Measurements from ENCODE around the gene SPATA9. TPM values are rescaled to one million over a fixed set of nuclear protein-coding genes. Genes with fewer than 3 reads are reported as not detected.
A peak's percentile ranks its signal among the peaks of the same experiment; 100 is the strongest.

SPATA9 gene
- total and polyA plus RNA-seq, 2 of the 13 experiments (the other 11 are each of a cell fraction or from before 2014, with no cell fraction given): not detected

- no peak for TF ChIP-seq ZNF275 (CRISPR knock-in tag; IDR thresholded peaks at IDR 0.05; ENCODE audit: borderline replicate concordance)
- TF ChIP-seq ZNF367 (CRISPR knock-in tag; IDR thresholded peaks at IDR 0.05; ENCODE audit: borderline replicate concordance): no peak; the same call in 1 of the 2 replicates
- TF ChIP-seq MBNL3 (CRISPR knock-in tag; conservative IDR thresholded peaks at IDR 0.05): no peak
- no peak for TF ChIP-seq SUZ12 (IDR thresholded peaks at IDR 0.05; ENCODE audit: low read depth, low read length)
- no peak; the same call in 1 of the 2 replicates for TF ChIP-seq ISX (CRISPR knock-in tag; conservative IDR thresholded peaks at IDR 0.05)
- peak; percentile 40; the same call in 1 of the 2 replicates for TF ChIP-seq ZNF552 (CRISPR knock-in tag; IDR thresholded peaks at IDR 0.05; ENCODE audit: borderline replicate concordance)
- no peak for TF ChIP-seq FIP1L1 (IDR thresholded peaks at IDR 0.05; ENCODE audit: borderline replicate concordance, insufficient read depth, low read depth, low read length)
- TF ChIP-seq, protein P1, sequence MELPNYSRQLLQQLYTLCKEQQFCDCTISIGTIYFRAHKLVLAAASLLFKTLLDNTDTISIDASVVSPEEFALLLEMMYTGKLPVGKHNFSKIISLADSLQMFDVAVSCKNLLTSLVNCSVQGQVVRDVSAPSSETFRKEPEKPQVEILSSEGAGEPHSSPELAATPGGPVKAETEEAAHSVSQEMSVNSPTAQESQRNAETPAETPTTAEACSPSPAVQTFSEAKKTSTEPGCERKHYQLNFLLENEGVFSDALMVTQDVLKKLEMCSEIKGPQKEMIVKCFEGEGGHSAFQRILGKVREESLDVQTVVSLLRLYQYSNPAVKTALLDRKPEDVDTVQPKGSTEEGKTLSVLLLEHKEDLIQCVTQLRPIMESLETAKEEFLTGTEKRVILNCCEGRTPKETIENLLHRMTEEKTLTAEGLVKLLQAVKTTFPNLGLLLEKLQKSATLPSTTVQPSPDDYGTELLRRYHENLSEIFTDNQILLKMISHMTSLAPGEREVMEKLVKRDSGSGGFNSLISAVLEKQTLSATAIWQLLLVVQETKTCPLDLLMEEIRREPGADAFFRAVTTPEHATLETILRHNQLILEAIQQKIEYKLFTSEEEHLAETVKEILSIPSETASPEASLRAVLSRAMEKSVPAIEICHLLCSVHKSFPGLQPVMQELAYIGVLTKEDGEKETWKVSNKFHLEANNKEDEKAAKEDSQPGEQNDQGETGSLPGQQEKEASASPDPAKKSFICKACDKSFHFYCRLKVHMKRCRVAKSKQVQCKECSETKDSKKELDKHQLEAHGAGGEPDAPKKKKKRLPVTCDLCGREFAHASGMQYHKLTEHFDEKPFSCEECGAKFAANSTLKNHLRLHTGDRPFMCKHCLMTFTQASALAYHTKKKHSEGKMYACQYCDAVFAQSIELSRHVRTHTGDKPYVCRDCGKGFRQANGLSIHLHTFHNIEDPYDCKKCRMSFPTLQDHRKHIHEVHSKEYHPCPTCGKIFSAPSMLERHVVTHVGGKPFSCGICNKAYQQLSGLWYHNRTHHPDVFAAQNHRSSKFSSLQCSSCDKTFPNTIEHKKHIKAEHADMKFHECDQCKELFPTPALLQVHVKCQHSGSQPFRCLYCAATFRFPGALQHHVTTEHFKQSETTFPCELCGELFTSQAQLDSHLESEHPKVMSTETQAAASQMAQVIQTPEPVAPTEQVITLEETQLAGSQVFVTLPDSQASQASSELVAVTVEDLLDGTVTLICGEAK (IDR thresholded peaks at IDR 0.05): no peak
- TF ChIP-seq, protein P1 (CRISPR knock-in tag; IDR thresholded peaks at IDR 0.05): peak; percentile 53; the same call in 1 of the 2 replicates
- TF ChIP-seq ZNF17 (CRISPR knock-in tag; IDR thresholded peaks at IDR 0.05): no peak
- no peak for TF ChIP-seq ZNF383 (CRISPR knock-in tag; IDR thresholded peaks at IDR 0.05; ENCODE audit: borderline replicate concordance)
- no peak; the same call in 1 of the 2 replicates for TF ChIP-seq JDP2 (CRISPR knock-in tag; IDR thresholded peaks at IDR 0.05; ENCODE audit: borderline replicate concordance)
- TF ChIP-seq SKI (IDR thresholded peaks at IDR 0.05; ENCODE audit: partially characterized antibody): no peak
- no peak for TF ChIP-seq ZNF670 (CRISPR knock-in tag; IDR thresholded peaks at IDR 0.05; ENCODE audit: borderline replicate concordance)
- no peak for TF ChIP-seq SRY (CRISPR knock-in tag; IDR thresholded peaks at IDR 0.05)
- TF ChIP-seq KAT8 (CRISPR knock-in tag; IDR thresholded peaks at IDR 0.05): no peak
These were observed 61.6 kb downstream of the SPATA9 start (continued) for GRCh38 chr5:95620870-95621838.
